ENCODE results near the gene EGR2. TPM values are rescaled to one million over a fixed set of nuclear protein-coding genes. Genes with fewer than 3 reads are reported as not detected.

Gene EGR2
- total RNA-seq, 6 experiments from 2014 or later: 0.17 to 1.3 (median 0.99) TPM; not detected in 2

- ATAC-seq (no peak), DNase-seq (no peak)
- intact Hi-C loops (cut with DNase I): no loop called here
- 45% methylated on average over 2 of the region's 2 CpGs for WGBS (ENCODE audit: insufficient coverage, low coverage, low lambda C conversion rate, missing lambda C conversion rate)
- H3K4me1 ChIP-seq: no peaks in the 10 kb centered on the region
- no peaks in the 10 kb centered on the region for H3K27me3 ChIP-seq
- H3K9me3 ChIP-seq: no peaks in the 10 kb centered on the region
- H3K36me3 ChIP-seq: no peaks in the 10 kb centered on the region
- no peak overlapping the region for H3K4me3 ChIP-seq
- no peak for TF ChIP-seq CTCF (IDR thresholded peaks at IDR 0.05)
- TF ChIP-seq POLR2A (IDR thresholded peaks at IDR 0.05): no peak
- H3K27ac ChIP-seq: no peak overlapping the region
Observed at GRCh38 chr10:62829622-62830021, 13.5 kb upstream of the EGR2 start.

DNA sequence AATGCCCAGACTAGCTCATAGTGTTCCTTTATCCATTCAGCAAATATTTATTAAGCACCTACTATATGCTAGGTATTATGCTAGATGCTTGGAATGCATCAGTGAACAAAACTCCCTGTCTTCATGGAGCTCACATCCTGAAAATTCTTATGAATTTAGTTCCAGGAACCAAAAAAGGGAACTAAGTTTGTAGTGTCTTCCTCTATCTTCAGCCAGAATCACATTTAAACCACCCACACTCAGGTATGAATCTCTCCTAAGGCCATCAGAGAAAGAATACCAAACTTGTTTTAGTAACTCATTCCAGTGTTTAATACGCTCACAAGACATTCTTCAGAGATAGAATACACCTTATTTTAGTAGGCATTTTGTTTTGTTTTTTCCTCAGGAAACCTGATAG lies 10.1 kb upstream of the EGR2 start:
- Histone ChIP-seq H3K27ac (no peak overlapping the region), H3K9me3 (no peaks in the 10 kb centered on the region), H3K4me3 (no peak overlapping the region), H3K4me1 (no peaks in the 10 kb centered on the region), H3K27me3 (no peaks in the 10 kb centered on the region), H3K36me3 (no peaks in the 10 kb centered on the region)
- WGBS (ENCODE audit: insufficient coverage, low coverage, low lambda C conversion rate, missing lambda C conversion rate): 93% methylated on average over 1 of the region's 1 CpG
- DNase-seq (no peak), ATAC-seq (no peak)
- intact Hi-C loops (cut with DNase I): no loop called here
- TF ChIP-seq CTCF (IDR thresholded peaks at IDR 0.05): no peak
- TF ChIP-seq POLR2A (IDR thresholded peaks at IDR 0.05): no peak

GRCh38 chr10:62820586-62820985 lies 4.4 kb upstream of the EGR2 start:
- 51% methylated on average over 5 of the region's 5 CpGs for WGBS (ENCODE audit: insufficient coverage, low coverage, low lambda C conversion rate, missing lambda C conversion rate)
- H3K4me3 ChIP-seq: no peak overlapping the region
- H3K36me3 ChIP-seq: no peaks in the 10 kb centered on the region
- H3K27ac ChIP-seq: no peak overlapping the region
- intact Hi-C loops (cut with DNase I): loop anchor here in 1 of 2 donors (5.0 kb wide), 1 partner anchor 257 kb away; no protein-coding TSS in a partner anchor
- H3K4me1 ChIP-seq: peaks cover 0 to 16% (median 7%) of the 10 kb centered on the region in 4 donors
- no peak for DNase-seq
- TF ChIP-seq CTCF (IDR thresholded peaks at IDR 0.05) (no peak), POLR2A (IDR thresholded peaks at IDR 0.05) (no peak)
- H3K27me3 ChIP-seq: peaks cover 0 to 2% of the 10 kb centered on the region in 2 donors
- no peaks in the 10 kb centered on the region for H3K9me3 ChIP-seq
- no peak for ATAC-seq

DNA sequence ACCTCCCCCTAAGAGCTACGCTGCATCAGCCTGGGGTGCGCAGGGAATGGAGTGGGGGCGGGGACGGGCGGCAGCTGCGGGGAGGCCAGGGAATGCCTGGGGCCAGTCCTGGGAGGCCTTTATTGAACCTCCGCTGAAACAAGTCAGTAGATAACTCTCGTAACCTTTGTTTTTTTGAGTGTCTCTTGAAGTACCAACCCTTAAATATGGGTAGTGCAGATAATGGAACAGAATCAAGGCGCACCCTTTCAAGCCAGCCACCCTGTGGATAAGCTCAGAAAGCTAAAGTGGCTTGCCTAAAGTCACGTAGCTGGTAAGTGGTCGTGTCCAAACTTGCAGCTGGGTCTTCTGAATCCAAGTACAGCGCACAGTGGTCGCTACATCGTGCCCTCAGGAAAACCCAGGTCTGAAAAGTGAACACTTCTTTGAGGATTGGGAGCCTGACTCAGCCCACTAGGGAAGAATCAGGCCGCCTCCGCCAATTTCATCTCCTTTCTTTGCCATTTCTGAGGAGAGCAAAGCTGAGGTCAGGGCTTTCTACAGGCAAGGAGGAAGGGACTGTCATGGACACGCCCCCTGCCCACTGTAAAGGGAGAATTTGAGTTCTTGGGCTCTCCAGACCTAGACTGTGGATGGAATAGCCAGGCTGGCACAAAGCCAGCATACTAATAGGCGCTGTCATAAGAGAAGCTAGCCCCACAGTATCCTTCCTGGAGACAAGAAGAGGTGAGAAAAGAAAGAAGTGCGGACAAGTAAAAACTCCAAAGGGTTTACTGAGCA lies 3.2 kb upstream of the EGR2 start:
- no peak for ATAC-seq
- H3K36me3 ChIP-seq: no peaks in the 10 kb centered on the region
- TF ChIP-seq CTCF (IDR thresholded peaks at IDR 0.05): no peak
- H3K4me1 ChIP-seq: peaks cover 0 to 24% (median 10%) of the 10 kb centered on the region in 4 donors
- H3K27me3 ChIP-seq: peaks cover 0 to 11% of the 10 kb centered on the region in 2 donors
- no peaks in the 10 kb centered on the region for H3K9me3 ChIP-seq
- no peak overlapping the region for H3K27ac ChIP-seq
- DNase-seq: no peak
- intact Hi-C loops (cut with DNase I): no loop called here
- no peak overlapping the region for H3K4me3 ChIP-seq
- 47% methylated on average over 15 of the region's 19 CpGs for WGBS (ENCODE audit: insufficient coverage, low coverage, low lambda C conversion rate, missing lambda C conversion rate)
